H1 (cell line): ENCODE measurements around the gene TMEM203. TPM values are rescaled to one million over a fixed set of nuclear protein-coding genes. Genes with fewer than 3 reads are reported as not detected.

ENCODE experiments used
- CTCF ChIA-PET: fragments of 300-600 bp; sonication (Branson Sonifier 250); formaldehyde crosslinking; loops from one replicate; lab custom pipeline; 2021; ENCODE audit not compliant: partially characterized antibody; lab: Charles Lee
- POLR2A ChIA-PET: fragments of 300-600 bp; sonication (Branson Sonifier 250); formaldehyde crosslinking; loops from one replicate; lab custom pipeline; 2021; ENCODE audit warnings: inconsistent platforms; ENCODE audit not compliant: partially characterized antibody; lab: Charles Lee
- DNase-seq, 2 experiments: peaks; one replicate each; pipeline versions ENCODE4 v3.0.0 to v3.0.0-alpha.2; 2010 to 2022; ENCODE audit warnings: low spot score in 2 of 2, low read depth in 1 of 2, mixed read lengths in 1 of 2
- FAIRE-seq: peaks from 2 replicates; lab custom pipeline; 2011; peaks lifted over from hg19 to GRCh38; lab: Jason Lieb, UNC
- H2AFZ ChIP-seq: 2 replicates; pipeline ENCODE4 v1.8.1; 2012; ENCODE audit warnings: low read length, inconsistent platforms
- H2AK5ac ChIP-seq: 2 replicates; pipeline ENCODE4 v1.6.1; 2013; ENCODE audit warnings: low read depth, low read length
- H2BK120ac ChIP-seq: replicated peaks from 2 replicates; pipeline ENCODE3; 2013; ENCODE audit warnings: low read depth, low read length, inconsistent platforms
- H2BK12ac ChIP-seq: 2 replicates; pipeline ENCODE4 v1.6.1; 2013; ENCODE audit warnings: low read depth, low read length
- H2BK15ac ChIP-seq: 2 replicates; pipeline ENCODE4 v1.6.1; 2013; ENCODE audit warnings: low read length
- H2BK20ac ChIP-seq: 2 replicates; pipeline ENCODE4 v1.6.1; 2013; ENCODE audit warnings: low read length
- H2BK5ac ChIP-seq: 2 replicates; pipeline ENCODE4 v1.6.1; 2013; ENCODE audit warnings: low read depth, low read length
- H3K14ac ChIP-seq: 2 replicates; pipeline ENCODE4 v1.6.1; 2013; ENCODE audit warnings: inconsistent platforms; ENCODE audit not compliant: insufficient read length
- H3K18ac ChIP-seq: 2 replicates; pipeline ENCODE4 v1.6.1; 2013; ENCODE audit warnings: low read length; ENCODE audit errors: extremely low read depth
- H3K23ac ChIP-seq: 2 replicates; pipeline ENCODE4 v1.6.1; 2013; ENCODE audit warnings: inconsistent platforms; ENCODE audit not compliant: insufficient read length
- H3K23me2 ChIP-seq: 2 replicates; pipeline ENCODE4 v1.6.1; 2013; ENCODE audit warnings: low read depth, low read length
- H3K27ac ChIP-seq: 2 replicates; pipeline ENCODE4 v1.6.1; 2011; ENCODE audit warnings: low read depth, low read length, inconsistent platforms
- H3K27me3 ChIP-seq, 4 experiments: replicated peaks in 1 of 4; 1 replicate in 1 of 4; 2 replicates in 3 of 4; pipeline versions ENCODE4 v1.6.1 to v1.8.1; 2011 to 2013; ENCODE audit warnings: low read length in 3 of 4, mild to moderate bottlenecking in 3 of 4, inconsistent platforms in 2 of 4, mixed read lengths in 2 of 4, moderate library complexity in 1 of 4; ENCODE audit not compliant: control insufficient read depth in 3 of 4, insufficient read depth in 3 of 4; ENCODE audit errors: extremely low read depth in 1 of 4
- H3K36me3 ChIP-seq, 4 experiments: 2 replicates each; pipeline versions ENCODE4 v1.6.1 to v1.8.1; 2011 to 2013; ENCODE audit warnings: mild to moderate bottlenecking in 4 of 4, low read length in 3 of 4, moderate library complexity in 2 of 4, control low read depth in 1 of 4, inconsistent platforms in 1 of 4; ENCODE audit not compliant: insufficient read depth in 4 of 4, control insufficient read depth in 2 of 4
- H3K4ac ChIP-seq: replicated peaks from 2 replicates; pipeline ENCODE3; 2013; ENCODE audit warnings: low read length, low read depth, mixed read lengths, inconsistent platforms; ENCODE audit not compliant: insufficient read length
- H3K4me1 ChIP-seq, 4 experiments: replicated peaks in 1 of 4; 1 replicate in 1 of 4; 2 replicates in 3 of 4; pipeline versions ENCODE4 v1.6.1 to v1.8.1; 2011 to 2013; ENCODE audit warnings: low read length in 3 of 4, inconsistent platforms in 2 of 4, mixed read lengths in 1 of 4; ENCODE audit not compliant: insufficient read depth in 4 of 4, control insufficient read depth in 3 of 4
- H3K4me2 ChIP-seq, 2 experiments: 2 replicates each; pipeline versions ENCODE4 v1.6.1 to v1.8.1; 2011 to 2013; ENCODE audit warnings: low read depth in 2 of 2, low read length in 2 of 2, control low read depth in 1 of 2, inconsistent platforms in 1 of 2, mild to moderate bottlenecking in 1 of 2; ENCODE audit not compliant: insufficient read depth in 1 of 2
- H3K4me3 ChIP-seq, 4 experiments: fragments of 200-600, 300-600 bp in 1 of 4; sonication (generic), shearing (Covaris generic), sonication (Bioruptor Twin) in 1 of 4; 2 replicates each; pipeline versions ENCODE4 v1.5.1 to v1.8.1; 2011 to 2016; ENCODE audit warnings: low read length in 4 of 4, low read depth in 3 of 4, control low read depth in 2 of 4, inconsistent platforms in 2 of 4, mild to moderate bottlenecking in 2 of 4, mixed read lengths in 1 of 4, moderate library complexity in 1 of 4; ENCODE audit not compliant: insufficient read depth in 2 of 4; ENCODE audit errors: extremely low read depth in 1 of 4
- H3K56ac ChIP-seq: replicated peaks from 2 replicates; pipeline ENCODE3; 2013; ENCODE audit warnings: low read depth, mild to moderate bottlenecking, mixed read lengths, low read length, inconsistent platforms; ENCODE audit not compliant: insufficient read length
- H3K79me1 ChIP-seq: 2 replicates; pipeline ENCODE4 v1.6.1; 2013; ENCODE audit warnings: low read depth, low read length, control low read depth
- H3K79me2 ChIP-seq, 2 experiments: 2 replicates each; pipeline versions ENCODE4 v1.6.1 to v1.8.1; 2012 to 2013; ENCODE audit warnings: low read length in 2 of 2, mild to moderate bottlenecking in 2 of 2, inconsistent platforms in 1 of 2; ENCODE audit not compliant: insufficient read depth in 2 of 2, control insufficient read depth in 1 of 2
- H3K9ac ChIP-seq, 4 experiments: replicated peaks in 1 of 4; 1 replicate in 1 of 4; 2 replicates in 3 of 4; pipeline versions ENCODE4 v1.6.1 to v1.8.1; 2011 to 2013; ENCODE audit warnings: low read depth in 3 of 4, low read length in 3 of 4, control low read depth in 2 of 4, mild to moderate bottlenecking in 2 of 4, moderate library complexity in 2 of 4, inconsistent platforms in 1 of 4; ENCODE audit errors: extremely low read depth in 1 of 4
- H3K9me3 ChIP-seq, 2 experiments: 2 replicates each; pipeline versions ENCODE4 v1.6.1 to v1.8.1; 2012 to 2013; ENCODE audit warnings: mild to moderate bottlenecking in 2 of 2, moderate library complexity in 2 of 2, control low read depth in 1 of 2, inconsistent platforms in 1 of 2, low read depth in 1 of 2, low read length in 1 of 2, mixed read lengths in 1 of 2; ENCODE audit not compliant: insufficient read depth in 2 of 2
- H4K20me1 ChIP-seq, 2 experiments: replicated peaks in 1 of 2; 2 replicates each; pipeline versions ENCODE3 to v1.8.1; 2011 to 2013; ENCODE audit warnings: inconsistent platforms in 2 of 2, low read length in 2 of 2, mild to moderate bottlenecking in 1 of 2; ENCODE audit not compliant: insufficient read depth in 2 of 2, control insufficient read depth in 1 of 2
- H4K5ac ChIP-seq: 2 replicates; pipeline ENCODE4 v1.6.1; 2013; ENCODE audit warnings: low read length, low read depth, mixed read lengths, inconsistent platforms; ENCODE audit not compliant: insufficient read length
- H4K8ac ChIP-seq: 2 replicates; pipeline ENCODE4 v1.8.0; 2013; ENCODE audit warnings: mild to moderate bottlenecking, moderate library complexity, low read length, inconsistent platforms; ENCODE audit not compliant: insufficient read depth; ENCODE audit errors: extremely low read depth
- H4K91ac ChIP-seq: replicated peaks from 2 replicates; pipeline ENCODE3; 2013; ENCODE audit warnings: low read length, mixed read lengths, inconsistent platforms; ENCODE audit not compliant: insufficient read length
- BRCA1 ChIP-seq: IDR thresholded peaks from 2 replicates; pipeline ENCODE4 v1.6.1; 2012; ENCODE audit warnings: low read depth, low read length, improper control_type of control experiment
- CTBP2 ChIP-seq: IDR thresholded peaks from 2 replicates; pipeline ENCODE4 v1.7.0; 2011; ENCODE audit warnings: borderline replicate concordance, mild to moderate bottlenecking, moderate library complexity, mixed read lengths, low read length; ENCODE audit not compliant: insufficient read depth, insufficient read length
- EZH2 ChIP-seq: fragments of 200-600 bp; sonication (generic); IDR thresholded peaks from 2 replicates; pipeline ENCODE4 v1.7.1; 2012; ENCODE audit warnings: low read depth, mild to moderate bottlenecking, moderate library complexity, low read length, inconsistent platforms; ENCODE audit not compliant: severe bottlenecking
- WGBS, 2 experiments: shearing (Covaris generic) in 1 of 2; methylation state at CpG; one replicate each; pipeline versions ENCODE4 v1.1.6 to v1.1.7; 2013 to 2015; ENCODE audit warnings: low lambda C conversion rate in 2 of 2, mixed read lengths in 2 of 2, inconsistent platforms in 1 of 2, low coverage in 1 of 2, missing lambda C conversion rate in 1 of 2; ENCODE audit not compliant: insufficient replicate concordance in 2 of 2, insufficient coverage in 1 of 2, insufficient read length in 1 of 2; ENCODE audit errors: extremely low coverage in 1 of 2, missing lambda C conversion rate in 1 of 2; 5-methylcytosine and 5-hydroxymethylcytosine counted together
- polyA plus RNA-seq, 7 experiments: library from polyadenylated mRNA; depleted of rRNA in 3 of 7; stranded (reverse) in 5 of 7; unstranded in 2 of 7; fragments of >200 nt in 5 of 7; fragments of 200-250 nt in 2 of 7; gene quantifications; 1 replicate in 5 of 7; 2 replicates in 1 of 7; 4 replicates in 1 of 7; pipeline versions ENCODE4 v1.2.1 to v1.2.3, GENCODE V29; 2011 to 2013; ENCODE audit warnings: missing spikeins in 2 of 7, mixed read lengths in 2 of 7
- total RNA-seq: library from RNA; stranded (reverse); fragmentation: NEBNext Ultra II Directional; extraction: Animal tissue kit (Norgen Biotek cat#: 25700); gene quantifications from 2 replicates; pipeline ENCODE4 v1.2.1, GENCODE V29; 2021

The TMEM203 gene
- total and polyA plus RNA-seq, 2 of the 8 experiments (the other 6 are each of a cell fraction or from before 2014, with no cell fraction given) = 44.1 to 57.1 TPM

DNA sequence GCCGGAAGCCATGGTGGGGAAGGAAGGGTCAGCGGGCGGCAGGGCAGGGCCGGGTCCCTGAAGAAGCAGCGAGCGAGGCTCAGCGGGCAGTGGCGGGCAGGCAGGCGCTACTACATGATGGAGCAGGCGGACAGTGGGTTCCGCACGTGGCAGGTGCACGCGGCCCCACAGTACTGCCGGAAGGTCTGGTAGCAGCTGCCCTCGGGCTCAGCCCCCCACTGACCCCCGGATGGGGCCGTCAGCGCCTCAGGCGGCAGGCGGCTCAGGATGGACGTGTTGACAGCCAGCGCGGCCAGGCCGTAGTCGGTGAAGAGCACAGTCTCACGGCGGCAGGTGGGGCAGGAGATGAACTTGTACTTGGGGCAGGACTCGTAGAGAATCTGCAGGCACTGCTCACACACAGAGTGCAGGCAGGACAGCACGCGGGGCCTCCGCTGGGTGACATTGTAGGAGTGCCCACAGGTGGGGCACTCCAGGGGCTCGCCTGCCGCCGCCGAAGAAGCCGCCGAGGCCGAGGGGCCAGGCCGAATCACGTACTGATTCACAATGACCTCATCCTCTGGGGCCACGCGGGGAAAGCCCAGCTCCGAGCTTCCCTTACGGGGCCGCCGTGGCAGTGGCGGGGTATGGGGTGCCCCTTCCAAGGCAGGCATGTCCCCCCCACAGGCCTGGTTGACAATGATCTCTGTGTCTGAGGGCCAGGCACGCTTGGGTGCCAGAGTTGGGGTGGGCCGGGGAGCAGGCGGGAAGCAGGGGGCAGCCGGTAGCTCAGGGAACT is 15.1 kb upstream of the TMEM203 start:
- DNase-seq = no peak
- Histone ChIP-seq H3K79me2 (no peaks in the 10 kb centered on the region), H3K23ac (no peak overlapping the region), H3K9me3 (no peaks in the 10 kb centered on the region), H2AFZ (no peak overlapping the region), H3K4me3 (no peak overlapping the region), H3K18ac (no peak overlapping the region), H4K20me1 (peaks cover 0 to 9% of the 10 kb centered on the region in 2 experiments), H4K5ac (no peak overlapping the region), H3K9ac (no peak overlapping the region), H2AK5ac (no peak overlapping the region), H2BK15ac (no peak overlapping the region), H3K4me2 (no peak overlapping the region; a peak in 1 of 4 replicates), H4K91ac (no peak overlapping the region), H3K79me1 (no peaks in the 10 kb centered on the region), H3K27me3 (no peaks in the 10 kb centered on the region; a peak in 2 of 7 replicates), H3K14ac (no peak overlapping the region), H3K56ac (no peak overlapping the region), H2BK12ac (no peak overlapping the region), H3K23me2 (peaks cover 18% of the 10 kb centered on the region; the same call in 1 of the 2 replicates), H2BK20ac (no peak overlapping the region), H2BK5ac (no peak overlapping the region), H2BK120ac (no peak overlapping the region), H3K4me1 (peaks cover 0 to 18% (median 12%) of the 10 kb centered on the region in 4 experiments; a peak in 5 of 7 replicates), H3K4ac (no peak overlapping the region), H3K36me3 (peaks cover 0 to 11% (median 3%) of the 10 kb centered on the region in 4 experiments; a peak in 5 of 8 replicates), H4K8ac (no peak overlapping the region; the same call in none of the 2 replicates), H3K27ac (no peak overlapping the region)
- ChIA-PET CTCF (interaction anchor here (0.7 to 20.2 kb wide), 6 partner anchors 11 to 144 kb away, joined by 3 to 204 read pairs (median 4); partner anchors contain the start of genes ANAPC2, SSNA1 and TUBB4B), POLR2A (interaction anchor here (0.5 to 69.9 kb wide), 11 partner anchors 13 to 234 kb away, joined by 3 to 1462 read pairs (median 5); partner anchors contain the start of genes NDOR1, NELFB, STPG3 and TMEM203)
- FAIRE-seq = no peak
- no peak for TF ChIP-seq BRCA1
- TF ChIP-seq EZH2 = no peak
- TF ChIP-seq CTBP2 = no peak
- 91% methylated on average over 45 of the region's 52 CpGs; no CpG with 5 or more reads in 1 of the 2 experiments for WGBS, 2 experiments
